Panc1 (cell line): Measurements from ENCODE around the gene POU6F1.

Experiments used
- POLR2AphosphoS5 ChIP-seq: IDR thresholded peaks from 2 replicates; pipeline ENCODE4 v1.6.1; 2012; ENCODE audit warnings: mild to moderate bottlenecking, low read depth, low read length, moderate library complexity
- TF ChIP-seq, protein P1 (sequence below): fragments of 450-650 bp; IDR thresholded peaks from 2 replicates; pipeline ENCODE4 v1.5.1; 2017; ENCODE audit warnings: mild to moderate bottlenecking

DNA sequence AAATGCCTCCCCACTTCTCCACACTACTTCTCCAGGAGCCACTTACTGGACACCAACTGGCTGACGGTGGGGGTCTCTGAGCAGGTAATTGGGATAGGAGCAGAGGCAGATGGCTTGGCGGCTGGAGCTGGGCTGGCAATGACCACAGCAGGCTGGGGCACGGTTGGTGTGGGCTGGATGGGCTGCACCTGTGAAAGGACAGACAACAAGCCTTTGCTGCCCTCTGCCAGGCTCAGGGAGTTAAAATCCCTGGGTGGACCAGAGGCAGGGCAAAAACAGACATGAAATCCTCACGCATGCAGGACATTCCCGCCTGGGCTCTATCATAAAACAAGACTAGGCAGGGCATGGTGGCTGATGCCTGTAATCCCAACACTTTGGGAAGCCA, 25.6 kb downstream of the POU6F1 start:
- TF ChIP-seq, protein P1, sequence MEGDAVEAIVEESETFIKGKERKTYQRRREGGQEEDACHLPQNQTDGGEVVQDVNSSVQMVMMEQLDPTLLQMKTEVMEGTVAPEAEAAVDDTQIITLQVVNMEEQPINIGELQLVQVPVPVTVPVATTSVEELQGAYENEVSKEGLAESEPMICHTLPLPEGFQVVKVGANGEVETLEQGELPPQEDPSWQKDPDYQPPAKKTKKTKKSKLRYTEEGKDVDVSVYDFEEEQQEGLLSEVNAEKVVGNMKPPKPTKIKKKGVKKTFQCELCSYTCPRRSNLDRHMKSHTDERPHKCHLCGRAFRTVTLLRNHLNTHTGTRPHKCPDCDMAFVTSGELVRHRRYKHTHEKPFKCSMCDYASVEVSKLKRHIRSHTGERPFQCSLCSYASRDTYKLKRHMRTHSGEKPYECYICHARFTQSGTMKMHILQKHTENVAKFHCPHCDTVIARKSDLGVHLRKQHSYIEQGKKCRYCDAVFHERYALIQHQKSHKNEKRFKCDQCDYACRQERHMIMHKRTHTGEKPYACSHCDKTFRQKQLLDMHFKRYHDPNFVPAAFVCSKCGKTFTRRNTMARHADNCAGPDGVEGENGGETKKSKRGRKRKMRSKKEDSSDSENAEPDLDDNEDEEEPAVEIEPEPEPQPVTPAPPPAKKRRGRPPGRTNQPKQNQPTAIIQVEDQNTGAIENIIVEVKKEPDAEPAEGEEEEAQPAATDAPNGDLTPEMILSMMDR = no peak
- TF ChIP-seq POLR2AphosphoS5 = no peak
